ENCODE measurements around the gene RPS6KB1.

DNA sequence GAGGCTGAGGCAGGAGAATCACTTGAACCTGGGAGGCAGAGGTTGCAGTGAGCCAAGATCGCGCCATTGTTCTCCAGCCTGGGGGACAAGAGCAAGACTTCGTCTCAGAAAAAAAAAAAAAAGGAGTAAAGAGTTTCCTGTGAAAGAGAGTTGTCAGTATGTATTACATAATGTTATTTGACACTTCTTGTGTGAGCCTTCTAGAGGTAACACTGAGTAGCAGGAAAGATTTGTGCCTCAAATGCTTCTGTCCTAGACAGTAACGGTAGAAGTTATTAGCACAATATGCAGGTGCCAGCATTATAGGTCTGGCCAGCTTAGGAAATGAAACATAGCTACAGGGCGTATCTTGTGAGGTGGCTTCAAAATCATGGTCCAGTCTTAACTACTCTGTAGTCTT lies 6.2 kb downstream of the RPS6KB1 start:
- TF ChIP-seq, protein P1, sequence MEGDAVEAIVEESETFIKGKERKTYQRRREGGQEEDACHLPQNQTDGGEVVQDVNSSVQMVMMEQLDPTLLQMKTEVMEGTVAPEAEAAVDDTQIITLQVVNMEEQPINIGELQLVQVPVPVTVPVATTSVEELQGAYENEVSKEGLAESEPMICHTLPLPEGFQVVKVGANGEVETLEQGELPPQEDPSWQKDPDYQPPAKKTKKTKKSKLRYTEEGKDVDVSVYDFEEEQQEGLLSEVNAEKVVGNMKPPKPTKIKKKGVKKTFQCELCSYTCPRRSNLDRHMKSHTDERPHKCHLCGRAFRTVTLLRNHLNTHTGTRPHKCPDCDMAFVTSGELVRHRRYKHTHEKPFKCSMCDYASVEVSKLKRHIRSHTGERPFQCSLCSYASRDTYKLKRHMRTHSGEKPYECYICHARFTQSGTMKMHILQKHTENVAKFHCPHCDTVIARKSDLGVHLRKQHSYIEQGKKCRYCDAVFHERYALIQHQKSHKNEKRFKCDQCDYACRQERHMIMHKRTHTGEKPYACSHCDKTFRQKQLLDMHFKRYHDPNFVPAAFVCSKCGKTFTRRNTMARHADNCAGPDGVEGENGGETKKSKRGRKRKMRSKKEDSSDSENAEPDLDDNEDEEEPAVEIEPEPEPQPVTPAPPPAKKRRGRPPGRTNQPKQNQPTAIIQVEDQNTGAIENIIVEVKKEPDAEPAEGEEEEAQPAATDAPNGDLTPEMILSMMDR (IDR thresholded peaks at IDR 0.05): peak in 2 of 7 experiments; percentile 16 to 71
- TF ChIP-seq POLR2A (IDR thresholded peaks at IDR 0.05): no peak

Data from body of pancreas (tissue), 4 donors.